ENCODE measurements around the gene DYSF. TPM values are rescaled to one million over a fixed set of nuclear protein-coding genes. Genes with fewer than 3 reads are reported as not detected.

The DYSF gene
- total RNA-seq, 4 donors from 2014 or later, result 4.2 to 26.6 (median 16.2) TPM

GRCh38 chr2:71528131-71528591, 74.8 kb downstream of the DYSF start:
- no peak for TF ChIP-seq CTCF (IDR thresholded peaks at IDR 0.05; ENCODE audit: low read depth)

GRCh38 chr2:71528749-71529148, 75.4 kb downstream of the DYSF start:
- TF ChIP-seq CTCF (IDR thresholded peaks at IDR 0.05; ENCODE audit: low read depth), result no peak

GRCh38 chr2:71530211-71530610, 76.8 kb downstream of the DYSF start:
- TF ChIP-seq CTCF (IDR thresholded peaks at IDR 0.05; ENCODE audit: low read depth), result no peak

GRCh38 chr2:71530641-71531332, 77.4 kb downstream of the DYSF start:
- no peak for TF ChIP-seq CTCF (IDR thresholded peaks at IDR 0.05; ENCODE audit: low read depth)

GRCh38 chr2:71531522-71532047, 78.2 kb downstream of the DYSF start:
- no peak for TF ChIP-seq CTCF (IDR thresholded peaks at IDR 0.05; ENCODE audit: low read depth)

- TF ChIP-seq CTCF (IDR thresholded peaks at IDR 0.05; ENCODE audit: low read depth), result no peak
Observed at GRCh38 chr2:71532327-71532726, 79.0 kb downstream of the DYSF start.

GRCh38 chr2:71534201-71534600, 80.8 kb downstream of the DYSF start:
- TF ChIP-seq CTCF (IDR thresholded peaks at IDR 0.05; ENCODE audit: low read depth), result no peak

Measured in subcutaneous adipose tissue (tissue), 4 donors.